Measurements from ENCODE around the gene DIDO1.
"Not testable (repeated sequence)": the region's sequence is repeated elsewhere in the genome, so short reads cannot be mapped to it uniquely, and the experiment has no call there.

DIDO1 gene

DNA sequence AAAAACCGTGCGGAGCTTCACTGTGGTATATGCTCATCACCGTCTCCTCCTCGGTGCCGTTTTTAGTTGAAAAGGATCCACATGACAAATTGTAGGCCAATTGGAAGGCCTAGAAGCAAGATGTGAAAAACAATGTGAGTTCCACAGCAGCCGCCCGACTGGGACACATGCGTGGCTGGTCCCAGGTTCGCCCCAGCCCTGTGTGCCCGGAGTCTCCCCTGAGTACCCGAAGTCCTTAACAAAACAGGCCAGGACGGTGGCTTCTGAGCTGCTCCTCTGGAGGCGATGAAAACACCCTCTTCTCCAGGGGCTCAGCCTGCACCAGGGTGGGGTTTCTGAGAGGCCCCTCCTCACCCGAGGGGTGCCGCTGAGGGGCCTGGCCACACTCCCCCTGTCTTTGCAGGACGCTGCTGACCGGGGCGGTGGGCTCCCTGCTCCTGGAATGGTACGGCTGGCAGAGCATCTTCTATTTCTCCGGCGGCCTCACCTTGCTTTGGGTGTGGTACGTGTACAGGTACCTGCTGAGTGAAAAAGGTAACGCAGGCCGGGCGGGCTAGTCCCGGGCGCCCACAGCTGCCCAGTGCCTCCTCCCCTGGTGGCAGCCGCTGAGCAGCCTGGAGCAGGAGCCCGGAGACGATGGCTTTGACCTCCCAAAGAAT is 36.0 kb upstream of the DIDO1 start:
- DNase-seq: no peak

DNA sequence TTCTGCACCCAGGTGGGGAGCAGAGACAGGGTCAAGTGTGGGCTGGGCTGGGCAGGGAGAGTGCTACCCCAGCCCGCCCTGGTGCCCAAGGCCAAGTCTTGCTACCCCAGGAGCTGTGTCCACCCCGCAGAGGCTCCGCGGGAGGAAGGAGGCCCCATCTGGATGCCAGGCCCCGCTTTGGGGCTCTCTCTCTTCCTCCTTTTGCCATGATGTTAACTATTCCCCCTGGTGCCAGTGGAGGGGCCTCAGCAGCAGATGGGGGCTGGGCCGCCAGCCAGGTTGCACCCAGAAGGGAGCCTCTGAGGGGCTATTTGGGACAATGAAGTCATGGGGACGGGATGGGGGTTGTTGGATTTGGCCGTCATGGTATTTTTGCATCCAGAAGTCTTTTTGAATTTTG is 35.5 kb upstream of the DIDO1 start:
- no peak for DNase-seq

DNA sequence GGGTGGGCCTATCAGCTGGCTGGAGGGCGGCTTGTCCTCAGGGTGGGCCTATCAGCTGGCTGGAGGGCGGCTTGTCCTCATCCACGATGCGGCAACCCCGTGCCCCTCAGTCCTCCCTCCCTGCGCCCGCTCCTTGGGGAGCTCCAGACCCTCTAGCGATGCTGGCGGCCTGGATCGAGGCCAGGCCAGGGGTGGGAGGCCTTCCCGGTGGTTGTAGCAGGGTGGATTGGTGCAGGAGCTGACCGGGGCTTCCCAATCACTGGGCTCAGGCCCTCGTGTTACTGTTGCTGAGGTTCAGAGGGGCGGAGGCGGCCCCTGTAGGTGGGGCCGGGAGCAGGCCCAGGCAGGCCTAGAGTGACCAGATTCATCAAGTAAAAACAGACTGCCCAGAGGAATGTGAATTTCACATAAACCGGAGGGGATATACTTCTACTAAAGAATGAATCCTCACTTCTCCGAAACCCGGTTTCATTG is 35.0 kb upstream of the DIDO1 start:
- DNase-seq: no peak

DNA sequence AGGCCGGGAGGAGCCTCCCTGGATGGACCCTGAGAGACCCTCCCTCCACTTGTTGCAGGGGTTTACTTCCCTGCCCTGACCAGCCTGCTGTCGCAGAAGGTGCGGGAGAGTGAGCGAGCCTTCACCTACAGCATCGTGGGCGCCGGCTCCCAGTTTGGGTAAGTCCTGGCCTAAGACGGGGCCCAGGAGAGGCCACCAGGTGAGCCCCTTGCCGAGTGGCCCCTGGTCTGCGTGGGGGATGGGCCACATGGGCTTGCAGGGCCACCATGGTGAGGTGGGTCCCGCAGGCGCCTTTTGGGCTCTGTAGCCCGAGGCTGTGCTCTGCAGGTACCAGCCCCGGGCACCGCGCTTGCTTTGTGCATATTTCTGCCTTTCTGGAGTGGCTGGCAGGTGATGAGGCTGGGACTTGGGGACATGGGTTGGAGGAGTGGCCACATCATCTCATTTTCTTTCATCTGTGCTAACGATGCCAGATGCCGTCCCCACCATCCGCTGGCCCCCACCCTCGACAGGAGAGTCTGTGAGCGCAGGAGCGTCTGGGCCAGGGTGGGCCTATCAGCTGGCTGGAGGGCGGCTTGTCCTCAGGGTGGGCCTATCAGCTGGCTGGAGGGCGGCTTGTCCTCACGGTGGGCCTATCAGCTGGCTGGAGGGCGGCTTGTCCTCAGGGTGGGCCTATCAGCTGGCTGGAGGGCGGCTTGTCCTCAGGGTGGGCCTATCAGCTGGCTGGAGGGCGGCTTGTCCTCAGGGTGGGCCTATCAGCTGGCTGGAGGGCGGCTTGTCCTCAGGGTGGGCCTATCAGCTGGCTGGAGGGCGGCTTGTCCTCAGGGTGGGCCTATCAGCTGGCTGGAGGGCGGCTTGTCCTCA is 34.4 kb upstream of the DIDO1 start:
- not testable (repeated sequence) for DNase-seq

DNA sequence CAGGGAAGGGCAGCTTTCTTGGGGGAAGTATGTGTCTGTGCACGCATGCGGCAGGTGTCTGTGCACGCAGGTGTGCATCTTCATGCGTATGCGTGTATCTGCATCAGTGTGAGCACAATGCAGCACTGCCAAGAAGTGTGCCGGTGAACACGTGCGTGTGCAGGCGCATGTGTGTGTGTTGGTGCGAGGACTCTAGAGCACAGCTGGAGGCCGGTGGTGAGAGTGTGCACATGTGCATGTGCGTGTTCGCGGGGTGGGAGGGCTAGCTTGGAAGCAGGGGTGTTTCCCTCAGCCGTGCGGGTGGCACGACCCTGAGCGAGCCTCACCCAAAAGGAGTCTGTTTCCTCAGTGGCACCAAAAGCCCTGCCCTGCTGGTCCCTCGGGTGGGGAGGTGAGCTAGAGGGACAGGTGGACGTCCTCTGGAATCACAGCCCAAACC is 33.7 kb upstream of the DIDO1 start:
- DNase-seq: no peak

DNA sequence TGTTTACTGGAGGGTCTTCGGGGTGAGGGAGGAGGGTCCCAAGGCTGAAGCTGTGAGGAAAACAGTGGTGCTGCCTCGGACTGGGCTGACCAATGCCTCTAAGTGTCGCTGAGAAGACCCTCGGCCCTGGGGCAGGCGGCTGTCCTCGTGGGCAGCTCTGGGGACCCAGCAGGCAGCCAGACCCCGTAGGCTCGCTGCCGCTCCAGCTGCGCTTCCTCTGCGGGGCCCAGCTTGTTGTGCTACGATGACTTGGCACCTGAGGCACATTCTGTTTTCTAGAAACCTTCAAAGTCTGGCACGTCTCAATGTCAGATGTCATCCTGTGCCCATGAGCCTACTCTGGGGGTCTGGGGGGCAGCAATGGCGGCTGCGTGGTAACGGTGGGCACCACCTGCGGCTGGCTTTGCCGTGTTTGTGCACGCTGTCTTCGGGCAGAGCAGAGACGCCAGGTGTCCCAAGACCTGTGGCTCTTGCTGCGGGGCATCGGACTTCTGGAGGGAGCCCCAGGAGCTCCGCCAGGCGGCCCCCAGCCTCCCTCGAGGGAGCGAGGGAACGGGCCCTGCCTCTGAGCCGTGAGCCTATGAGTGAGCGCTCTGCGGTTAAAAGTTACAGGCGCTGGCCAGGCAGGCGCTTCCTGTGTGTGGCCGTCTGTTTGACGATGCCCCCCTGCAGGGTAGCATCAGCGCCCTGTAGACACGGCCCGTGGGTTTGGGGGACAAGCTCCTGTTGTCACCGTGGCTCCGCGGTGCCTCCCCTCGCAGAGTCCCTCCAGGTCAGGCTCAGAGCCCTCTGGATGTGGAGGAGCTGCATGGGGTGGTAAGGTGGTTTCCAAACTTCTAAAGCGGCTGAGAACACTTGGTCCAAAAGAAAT is 33.0 kb upstream of the DIDO1 start:
- no peak for DNase-seq

DNA sequence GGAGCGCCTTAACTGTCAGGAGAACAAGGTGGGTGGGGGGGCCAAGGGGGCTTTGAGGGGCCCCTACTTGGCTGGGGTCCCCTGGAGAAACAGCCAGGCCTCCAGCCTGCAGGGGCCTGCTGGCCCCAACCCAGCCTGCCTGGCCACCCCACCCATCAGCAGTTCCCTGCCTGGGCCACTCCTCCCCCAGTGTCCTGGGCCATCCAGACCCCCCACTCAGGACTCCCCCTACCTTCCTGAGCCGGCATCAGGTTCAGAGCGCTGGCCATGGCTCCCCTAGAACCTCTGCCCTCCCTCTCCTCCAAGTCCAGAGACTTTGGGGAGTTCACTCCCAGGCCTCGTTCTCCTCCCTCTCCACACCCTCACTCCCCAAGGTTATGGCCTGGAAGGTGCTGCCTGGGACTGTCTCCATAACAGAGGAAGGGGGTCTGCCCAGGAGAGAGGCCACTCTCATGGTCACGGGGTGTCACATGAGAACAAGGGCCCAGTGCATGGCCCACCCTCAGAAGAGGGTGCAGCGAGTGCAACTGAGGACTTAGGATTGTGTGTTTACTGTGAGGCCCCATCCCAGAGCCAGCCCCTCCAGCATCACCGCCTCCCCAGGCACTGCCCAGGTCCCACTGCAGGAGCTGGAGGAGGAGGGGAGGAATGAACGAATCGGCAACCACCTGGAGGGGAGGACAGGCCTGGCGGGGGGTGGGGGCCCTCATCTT is 32.2 kb upstream of the DIDO1 start:
- no peak for DNase-seq

DNA sequence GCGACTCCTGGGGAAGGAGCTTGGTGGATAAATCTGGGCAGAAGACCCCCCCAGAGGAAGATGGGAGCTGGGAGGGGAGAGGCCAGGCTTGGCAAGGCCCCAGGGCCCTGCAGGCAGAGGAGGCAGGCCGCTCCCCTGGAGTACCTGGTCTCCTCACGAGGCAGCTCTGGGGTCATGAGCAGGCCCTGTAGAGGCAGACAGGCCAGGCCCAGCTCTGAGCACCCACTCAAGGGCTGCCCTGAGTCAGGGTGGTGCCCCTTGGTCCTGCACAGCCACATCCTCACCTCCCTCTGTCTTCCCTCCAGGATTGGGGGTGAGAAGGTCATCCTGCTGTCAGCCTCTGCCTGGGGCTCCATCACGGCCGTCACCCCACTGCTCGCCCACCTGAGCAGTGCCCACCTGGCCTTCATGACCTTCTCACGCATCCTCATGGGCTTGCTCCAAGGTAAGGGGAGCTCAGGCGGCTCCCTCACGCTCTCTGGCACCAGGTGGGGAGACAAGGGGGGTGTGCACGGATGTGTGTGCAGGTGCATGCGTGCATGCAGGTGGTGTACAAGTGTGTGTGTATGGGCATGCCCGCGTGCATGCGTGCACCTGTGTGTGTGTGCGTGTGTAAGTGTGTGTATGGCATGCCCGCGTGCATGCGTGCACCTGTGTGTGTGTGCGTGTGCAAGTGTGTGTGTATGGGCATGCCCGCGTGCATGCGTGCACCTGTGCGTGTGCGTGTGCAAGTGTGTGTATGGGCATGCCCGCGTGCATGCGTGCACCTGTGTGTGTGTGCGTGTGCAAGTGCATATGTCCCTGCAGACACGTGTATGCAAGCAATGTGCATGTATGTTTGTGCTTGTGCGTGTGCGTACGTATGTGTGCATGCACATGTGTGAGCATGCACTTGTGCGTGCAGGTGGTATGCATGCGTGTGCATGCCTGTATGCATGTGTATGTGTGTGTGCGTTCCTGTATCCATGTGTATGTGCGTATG is 31.1 kb upstream of the DIDO1 start:
- no peak for DNase-seq

DNA sequence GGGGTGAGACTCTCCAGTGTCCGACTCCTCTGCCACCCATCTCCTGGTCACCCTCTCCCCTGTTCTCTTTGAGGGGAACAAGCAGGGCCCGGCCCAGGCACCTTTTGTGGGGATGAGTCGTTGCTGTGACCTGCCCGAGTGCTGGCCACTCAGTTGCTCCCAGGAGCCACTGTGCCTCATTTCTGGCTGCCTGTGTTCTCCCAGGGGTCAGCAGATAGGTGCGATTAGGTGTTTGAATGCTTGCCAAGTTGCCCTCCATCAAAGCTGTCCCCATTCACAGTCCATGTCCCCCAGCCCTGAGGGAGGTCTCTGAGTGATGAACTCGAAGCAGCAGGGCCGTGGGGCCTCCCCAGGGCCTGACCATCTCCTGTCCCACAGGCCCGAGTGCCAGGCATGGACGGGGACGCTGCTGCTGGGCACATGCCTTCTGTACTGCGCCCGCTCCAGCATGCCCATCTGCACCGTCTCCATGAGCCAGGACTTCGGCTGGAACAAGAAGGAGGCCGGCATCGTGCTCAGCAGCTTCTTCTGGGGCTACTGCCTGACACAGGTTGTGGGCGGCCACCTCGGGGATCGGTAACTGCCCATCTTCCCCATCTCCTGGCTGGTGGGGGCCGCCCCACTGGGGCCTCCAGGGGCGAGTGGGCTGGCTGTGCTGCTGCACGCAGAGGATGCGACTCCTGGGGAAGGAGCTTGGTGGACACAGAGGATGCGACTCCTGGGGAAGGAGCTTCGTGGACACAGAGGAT is 30.3 kb upstream of the DIDO1 start:
- DNase-seq: no peak

DNA sequence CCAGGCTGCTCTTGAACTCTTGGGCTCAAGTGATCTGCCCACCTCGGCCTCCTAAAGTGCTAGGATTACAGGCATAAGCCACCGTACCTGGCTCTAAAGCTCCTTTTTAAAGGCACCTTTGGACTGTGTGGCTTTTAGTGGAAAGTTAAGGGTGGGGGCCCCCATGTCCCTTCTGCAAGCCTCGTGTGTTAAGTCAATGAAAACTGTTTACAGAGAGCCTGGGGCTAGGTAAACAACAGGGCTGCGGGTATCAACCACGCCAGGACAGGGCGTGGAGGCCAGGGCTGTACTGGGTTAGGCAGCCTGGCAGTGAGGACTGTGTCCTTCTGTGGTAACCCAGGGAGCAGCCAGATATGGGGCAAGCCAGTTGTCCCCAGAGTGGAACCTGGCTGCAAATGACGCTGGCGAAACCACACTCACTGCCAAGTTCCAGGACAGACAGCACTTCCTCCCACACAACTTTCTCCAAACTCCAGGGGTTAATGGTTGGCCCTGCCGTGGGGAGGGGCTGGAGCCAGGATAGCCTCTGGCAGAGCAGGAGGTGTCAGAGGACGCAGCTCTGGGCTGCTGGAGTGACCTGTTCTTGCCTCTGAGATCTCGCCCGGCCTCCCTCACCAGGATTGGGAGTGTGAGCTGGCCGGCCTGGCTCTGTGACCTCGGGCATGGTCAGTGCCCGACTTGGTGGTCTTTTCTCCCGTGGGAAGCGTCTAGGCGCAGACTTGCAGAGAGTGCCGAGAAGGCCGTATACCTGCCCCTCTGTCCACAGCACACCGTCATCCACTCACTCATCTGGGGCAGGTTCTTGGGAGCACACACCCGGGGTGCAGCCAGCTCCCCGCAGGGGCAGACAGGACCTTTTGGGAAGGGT is 29.4 kb upstream of the DIDO1 start:
- DNase-seq: no peak

DNA sequence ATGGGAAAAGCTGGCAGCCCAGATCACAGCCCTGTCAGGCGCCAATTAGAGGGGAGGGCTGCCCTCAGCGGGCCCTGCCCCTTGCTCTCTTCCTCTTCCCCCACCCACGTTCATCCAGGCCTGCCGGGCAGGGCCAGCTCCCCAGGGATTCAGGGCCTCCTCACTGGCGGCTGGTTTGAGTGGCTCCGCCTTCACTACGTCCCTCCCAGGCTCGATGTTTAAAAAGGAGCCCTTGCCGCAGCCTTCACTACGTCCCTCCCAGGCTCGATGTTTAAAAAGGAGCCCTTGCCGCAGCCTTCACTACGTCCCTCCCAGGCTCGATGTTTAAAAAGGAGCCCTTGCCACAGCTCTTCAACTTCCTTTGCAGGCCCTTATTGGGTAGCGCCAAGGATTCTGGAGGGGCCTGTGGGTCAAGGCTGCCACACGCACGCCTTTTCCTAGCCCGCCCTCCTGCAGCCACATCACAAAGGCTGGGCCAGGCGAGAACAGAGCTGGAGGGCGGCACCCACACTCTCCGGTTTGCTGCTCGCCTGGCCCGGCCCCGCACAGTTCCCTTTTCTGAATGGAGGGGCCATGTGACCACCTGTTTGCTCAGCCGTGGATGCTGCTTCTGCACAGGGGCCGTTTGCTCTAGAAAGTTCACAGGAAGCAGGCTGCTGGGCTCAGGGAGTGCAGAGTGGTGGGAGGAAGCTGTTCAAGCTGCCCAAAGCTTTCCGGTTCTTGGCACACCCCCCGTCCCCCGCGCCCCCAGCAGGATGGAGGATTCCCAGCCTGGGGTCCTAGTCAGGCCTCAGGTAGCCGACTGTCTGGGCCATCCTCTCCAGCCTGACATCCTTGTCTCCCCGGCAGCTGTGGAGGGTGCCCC is 27.8 kb upstream of the DIDO1 start:
- DNase-seq: peak; percentile 50

DNA sequence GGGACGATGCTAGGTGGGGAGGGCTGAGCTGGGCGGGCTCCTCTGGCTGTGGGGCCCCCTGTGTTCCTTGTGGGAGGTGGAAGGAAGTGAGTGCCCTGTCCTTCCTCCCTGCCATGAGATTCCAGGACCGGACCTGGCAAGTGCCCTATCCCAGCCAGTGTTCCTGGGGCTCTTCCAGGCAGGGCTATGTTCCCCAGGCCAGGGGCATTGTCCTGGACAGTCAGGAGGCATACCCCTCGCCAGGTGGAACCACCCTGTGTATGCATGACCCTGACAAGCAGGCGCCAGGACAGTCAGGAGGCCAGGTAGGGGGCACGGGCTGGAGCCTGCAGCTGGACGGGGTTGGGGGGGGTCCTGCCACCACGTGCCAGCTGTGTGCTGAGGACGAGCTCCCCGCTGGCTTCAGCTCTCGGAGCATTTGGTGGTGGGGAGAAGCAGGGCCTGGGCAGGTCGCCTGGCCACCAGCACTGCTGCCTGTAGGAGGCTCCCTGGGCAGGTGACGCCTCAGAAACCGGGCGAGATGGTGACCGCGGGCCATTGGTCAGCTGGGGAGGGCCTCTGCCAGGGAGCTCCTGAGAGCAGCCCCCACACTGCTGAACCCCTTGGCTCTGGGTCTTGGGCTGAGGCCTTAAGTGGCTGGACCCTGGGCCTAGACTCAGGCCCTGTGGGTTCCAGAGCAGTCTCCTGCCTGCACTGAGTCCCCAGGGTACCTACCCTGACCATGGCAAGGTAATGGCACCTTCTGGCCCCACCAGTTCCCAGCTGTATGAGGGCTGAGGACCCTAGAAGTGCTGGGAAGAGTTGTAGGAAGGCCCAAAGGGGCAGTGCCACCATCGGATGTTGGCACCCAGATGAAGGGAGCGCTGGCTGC is 26.9 kb upstream of the DIDO1 start:
- DNase-seq: no peak

DNA sequence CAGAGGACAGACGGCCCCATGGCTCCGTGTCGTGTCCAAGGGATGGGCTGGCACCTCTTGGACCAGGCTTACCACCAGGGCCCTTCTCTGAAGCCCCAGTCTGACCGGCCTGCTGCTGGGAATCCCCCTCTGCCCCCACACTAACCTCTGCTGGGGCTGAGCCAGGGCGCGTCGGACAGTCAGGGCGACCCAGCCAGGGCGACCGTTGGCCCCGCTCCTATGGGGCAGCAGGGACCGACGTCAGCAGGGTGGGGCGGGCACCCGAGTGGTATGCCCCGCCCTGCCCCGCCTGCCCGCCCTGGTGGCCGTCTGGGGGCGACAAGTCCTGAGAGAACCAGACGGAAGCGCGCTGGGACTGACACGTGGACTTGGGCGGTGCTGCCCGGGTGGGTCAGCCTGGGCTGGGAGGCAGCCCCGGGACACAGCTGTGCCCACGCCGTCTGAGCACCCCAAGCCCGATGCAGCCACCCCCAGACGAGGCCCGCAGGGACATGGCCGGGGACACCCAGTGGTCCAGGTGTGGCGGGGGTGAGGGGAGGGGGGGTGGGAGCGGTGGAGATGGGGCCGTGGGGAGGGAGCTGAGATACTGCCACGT is 26.2 kb upstream of the DIDO1 start, which contains the start of gene SLC17A9:
Gene SLC17A9 (plus strand): TSS at position 337 of the 595 bp plus-strand sequence. CDS start 122 bp downstream, at position 459.
- no peak for DNase-seq

DNA sequence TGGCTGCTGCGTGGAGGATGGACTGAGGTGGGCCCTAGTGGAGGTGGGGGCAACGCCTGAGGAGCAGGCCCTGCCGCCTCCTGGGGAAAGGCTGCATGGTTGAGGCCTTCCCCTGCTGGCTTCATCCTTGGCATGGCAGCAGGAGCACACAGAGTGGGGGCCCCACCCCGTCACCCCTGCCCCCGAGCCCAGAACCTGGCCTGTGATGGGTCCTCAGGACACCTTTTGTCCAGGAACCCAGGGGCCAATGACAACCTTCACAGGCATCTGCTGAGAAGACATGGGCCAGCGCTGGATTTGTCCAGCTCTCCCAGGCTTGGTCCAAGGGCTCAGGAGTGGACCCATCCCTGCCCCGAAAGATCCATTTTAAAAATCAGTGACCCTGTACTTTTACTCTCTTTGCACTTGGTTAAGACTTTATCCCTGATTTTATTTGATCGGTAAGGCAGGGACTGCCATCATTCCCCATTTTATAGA is 25.6 kb upstream of the DIDO1 start:
- DNase-seq: no peak

DNA sequence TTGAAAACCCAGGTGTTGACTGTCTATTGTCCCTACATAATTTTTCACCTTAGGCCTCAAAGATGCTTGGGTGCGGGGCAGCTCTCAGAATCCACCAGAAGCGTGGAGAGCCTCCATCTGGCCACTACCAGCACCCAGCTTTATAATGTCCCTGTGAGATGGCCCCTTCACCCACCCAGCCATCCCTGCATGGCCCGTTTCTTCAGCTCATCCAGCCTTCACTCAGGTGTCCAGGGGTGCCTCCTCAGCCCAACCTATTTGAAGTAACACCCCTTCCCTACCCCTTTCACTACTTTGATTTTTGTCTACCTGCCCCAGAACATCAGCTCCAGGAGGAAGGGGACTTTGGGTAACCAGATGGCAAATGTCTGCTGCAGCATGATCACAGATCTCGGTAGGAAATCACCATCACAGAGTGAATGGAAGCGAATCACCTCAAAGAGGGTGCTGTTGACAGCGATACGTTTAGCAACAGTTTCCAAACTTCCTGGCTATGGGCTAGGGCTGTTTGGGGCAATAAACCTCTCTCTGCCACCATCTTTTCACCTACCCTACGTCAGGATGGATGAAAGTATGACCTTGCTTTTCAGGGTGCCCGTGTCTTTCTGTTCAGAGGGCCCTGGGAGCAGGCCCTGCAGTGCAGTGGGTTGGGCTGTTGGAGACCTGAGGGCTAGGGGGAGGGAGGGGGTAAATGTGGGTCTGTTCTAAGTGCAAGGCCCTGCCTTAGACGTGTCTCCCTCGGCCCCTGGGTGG is 25.0 kb upstream of the DIDO1 start:
- no peak for DNase-seq

DNA sequence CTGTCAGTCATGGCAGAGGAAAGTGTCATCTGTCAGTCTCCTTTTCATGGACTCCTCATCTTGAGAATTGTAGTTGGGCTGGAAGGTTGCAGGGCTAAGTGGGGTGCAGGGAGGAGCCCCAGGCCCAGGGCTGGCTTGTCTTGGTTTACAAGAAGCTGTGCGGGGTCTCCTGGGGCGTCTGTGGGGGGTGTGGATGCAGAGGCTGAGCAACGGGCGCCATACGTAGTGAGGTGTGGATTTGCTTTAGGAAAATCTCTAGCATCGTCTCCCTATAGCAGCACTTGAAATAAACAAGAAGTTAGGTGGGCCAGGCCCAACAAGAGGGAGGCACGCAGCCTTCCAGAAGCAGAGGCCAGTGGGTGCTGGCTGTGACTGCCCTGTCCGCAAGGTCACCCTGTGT is 24.4 kb upstream of the DIDO1 start:
- no peak for DNase-seq
